OCI-LY3 (cell line): ENCODE results near the gene B4GALT1.

Experiments
- CTCF ChIP-seq: fragments of 200-600, 300-600 bp; sonication (generic); IDR thresholded peaks from 2 replicates; pipeline ENCODE4 v1.5.1; 2014; ENCODE audit warnings: antibody characterized with exemption, low read length, low read depth
- EZH2phosphoT487 ChIP-seq: fragments of 200-600 bp; shearing (Covaris generic); IDR thresholded peaks from 2 replicates; pipeline ENCODE4 v1.6.1; 2018; ENCODE audit warnings: antibody characterized with exemption, mixed run types, low read depth

DNA sequence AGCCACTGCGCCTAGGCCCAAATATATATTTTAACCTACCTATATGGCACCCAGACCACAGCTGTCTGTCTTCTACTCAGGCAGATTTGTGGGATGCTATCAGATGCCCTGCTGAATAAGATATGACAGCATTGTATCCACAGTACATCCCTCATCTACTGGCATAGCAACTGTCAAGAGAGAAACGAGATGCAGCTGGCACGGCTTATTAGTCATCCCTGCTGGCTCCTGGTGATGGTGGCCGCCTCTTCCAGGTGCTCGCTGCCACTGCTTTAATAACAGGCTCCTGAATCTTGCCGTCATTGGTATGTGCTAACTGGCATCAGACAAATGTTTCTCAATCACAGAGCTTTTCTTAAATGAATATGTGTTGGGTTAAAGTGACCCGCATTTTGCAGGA, 34.0 kb downstream of the B4GALT1 start:
- TF ChIP-seq CTCF (no peak), EZH2phosphoT487 (no peak)
